HEK293T (cell line): ENCODE measurements around the gene PHC2.

ENCODE experiments used
- ARNT ChIP-seq: fragments of 450-650 bp; IDR thresholded peaks from 2 replicates; pipeline ENCODE4 v1.6.1; 2017; ENCODE audit warnings: mild to moderate bottlenecking
- L3MBTL2 ChIP-seq: fragments of 450-650 bp; conservative IDR thresholded peaks from 2 replicates; pipeline ENCODE4 v1.6.1; 2016; ENCODE audit warnings: mild to moderate bottlenecking
- TARDBP ChIP-seq: fragments of 450-650 bp; IDR thresholded peaks from 2 replicates; pipeline ENCODE4 v1.6.1; 2016

DNA sequence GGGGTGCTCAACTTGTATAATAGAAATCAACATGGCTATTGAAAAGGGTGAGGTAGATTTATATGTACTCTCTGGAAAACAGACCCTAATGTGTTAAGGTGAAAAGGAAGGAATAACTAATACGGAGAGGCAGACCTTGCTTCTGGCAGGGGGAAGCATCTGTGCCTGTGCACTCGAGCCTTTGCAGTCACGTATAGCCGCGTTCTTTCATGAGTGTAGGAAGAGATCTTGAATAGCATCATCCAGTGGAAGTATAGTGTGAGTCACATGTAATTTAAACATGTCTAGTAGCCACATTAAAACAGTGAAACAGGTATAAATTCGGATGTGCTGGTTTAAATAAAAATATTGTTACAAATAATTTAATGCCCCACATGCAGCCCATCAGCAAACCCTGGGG is 112.9 kb downstream of the PHC2 start:
- TF ChIP-seq L3MBTL2 (no peak), ARNT (no peak), TARDBP (no peak)
